ES-I3 (cell line): ENCODE data around the gene CCKAR.

Source experiments
- H3K36me3 ChIP-seq: 2 replicates; pipeline ENCODE4 v1.6.1; 2013; ENCODE audit warnings: mild to moderate bottlenecking, low read length, control low read depth, moderate library complexity; ENCODE audit not compliant: insufficient read depth
- H3K4me1 ChIP-seq: 2 replicates; pipeline ENCODE4 v1.6.1; 2013; ENCODE audit warnings: mild to moderate bottlenecking, control low read depth, low read length; ENCODE audit not compliant: insufficient read depth
- H3K9ac ChIP-seq: 2 replicates; pipeline ENCODE4 v1.6.1; 2013; ENCODE audit warnings: low read depth, mild to moderate bottlenecking, low read length, moderate library complexity
- H3K9me3 ChIP-seq: 2 replicates; pipeline ENCODE4 v1.6.1; 2013; ENCODE audit warnings: mild to moderate bottlenecking, low read length, moderate library complexity; ENCODE audit not compliant: control insufficient read depth, insufficient read depth

Gene CCKAR

GRCh38 chr4:26476545-26476944 is 13.7 kb downstream of the CCKAR start:
- H3K36me3 ChIP-seq, result no peaks in the 10 kb centered on the region

DNA sequence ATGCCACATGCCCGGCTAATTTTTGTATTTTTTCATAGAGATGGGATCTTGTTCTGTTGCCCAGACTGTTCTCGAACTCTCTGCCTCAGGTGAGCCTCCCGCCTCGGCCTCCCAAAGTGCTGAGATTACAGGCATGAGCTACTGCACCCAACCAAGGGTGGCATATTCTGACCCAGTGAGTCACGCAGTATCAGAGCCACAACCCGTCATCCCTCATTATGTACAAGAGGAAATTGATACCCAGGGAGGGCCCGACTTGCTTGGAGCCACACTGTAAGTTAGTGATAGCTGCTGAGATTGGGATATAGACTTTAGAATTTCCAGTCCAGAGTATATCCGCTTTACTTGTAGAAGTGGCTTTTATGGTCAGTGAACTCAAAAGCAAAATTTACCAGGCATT is 14.6 kb downstream of the CCKAR start:
- H3K36me3 ChIP-seq, result no peaks in the 10 kb centered on the region
- H3K9me3 ChIP-seq, result no peaks in the 10 kb centered on the region
- no peak overlapping the region for H3K9ac ChIP-seq
- H3K4me1 ChIP-seq, result no peaks in the 10 kb centered on the region

More at GRCh38 chr4:26476545-26476944, 13.7 kb downstream of the CCKAR start:
- H3K4me1 ChIP-seq, result no peaks in the 10 kb centered on the region
- no peak overlapping the region for H3K9ac ChIP-seq
- no peaks in the 10 kb centered on the region for H3K9me3 ChIP-seq

DNA sequence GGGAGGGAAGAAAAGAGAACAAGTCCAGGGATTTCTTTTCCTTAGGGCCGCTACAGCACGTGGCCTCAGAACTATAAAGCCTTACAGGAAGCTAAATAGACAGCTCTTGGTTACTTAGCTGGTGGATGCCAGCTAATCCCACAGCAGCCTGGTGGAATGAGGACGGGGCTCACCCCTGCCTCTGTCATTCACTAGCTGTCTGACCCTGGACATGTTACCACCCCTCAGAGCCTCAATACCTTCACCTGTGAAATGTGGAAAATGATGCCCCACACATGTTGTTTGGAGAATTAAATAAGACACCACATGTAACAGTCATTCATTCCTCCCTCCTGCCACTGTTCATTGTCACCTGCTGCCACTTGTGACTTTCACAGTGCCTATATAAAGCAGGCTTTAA is 15.7 kb downstream of the CCKAR start:
- Histone ChIP-seq H3K9me3 (no peaks in the 10 kb centered on the region; the same call in 1 of the 2 replicates), H3K36me3 (no peaks in the 10 kb centered on the region), H3K9ac (no peak overlapping the region), H3K4me1 (no peaks in the 10 kb centered on the region)

DNA sequence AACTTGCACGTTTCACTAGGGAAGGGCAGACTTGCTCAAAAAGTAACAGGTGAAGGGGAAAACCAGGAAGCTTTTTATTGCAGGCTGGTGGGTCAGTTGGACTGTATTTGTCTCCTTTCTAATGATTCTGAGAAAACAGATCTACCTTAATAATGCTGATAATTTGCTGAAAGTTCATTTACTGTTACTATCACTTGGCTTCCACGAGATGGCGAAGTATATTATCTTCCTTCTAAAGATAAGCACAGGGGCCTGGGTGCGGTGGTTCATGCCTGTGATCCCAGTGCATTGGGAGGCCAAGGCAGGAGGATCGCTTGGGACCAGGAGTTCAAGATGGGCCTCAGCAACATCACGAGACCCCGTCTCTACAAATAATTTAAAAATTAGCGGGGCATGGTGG is 16.4 kb downstream of the CCKAR start:
- H3K9me3 ChIP-seq, result no peaks in the 10 kb centered on the region; the same call in 1 of the 2 replicates
- H3K4me1 ChIP-seq, result no peaks in the 10 kb centered on the region
- H3K9ac ChIP-seq, result no peak overlapping the region
- no peaks in the 10 kb centered on the region for H3K36me3 ChIP-seq

DNA sequence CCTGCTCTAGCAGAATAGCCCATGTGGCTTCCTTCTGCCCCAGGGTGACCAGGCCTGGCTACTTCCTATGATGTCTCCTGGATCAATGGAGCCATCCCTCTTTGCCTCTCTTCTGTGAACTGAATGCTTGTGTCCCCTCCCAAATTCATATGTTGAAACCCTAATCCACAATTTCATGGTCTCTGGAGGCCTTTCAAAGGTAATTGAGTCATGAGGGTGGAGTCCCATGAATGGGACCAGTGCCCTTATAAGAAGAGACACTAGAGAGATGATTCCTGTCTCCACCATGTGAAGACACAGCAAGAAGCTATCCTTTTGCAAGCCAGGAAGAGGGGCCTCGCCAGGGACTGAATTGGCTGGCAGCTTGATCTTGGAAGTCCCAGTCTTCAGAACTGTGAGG is 18.4 kb downstream of the CCKAR start:
- no peaks in the 10 kb centered on the region for H3K36me3 ChIP-seq
- no peaks in the 10 kb centered on the region; the same call in 1 of the 2 replicates for H3K9me3 ChIP-seq
- no peak overlapping the region for H3K9ac ChIP-seq
- H3K4me1 ChIP-seq, result no peaks in the 10 kb centered on the region

DNA sequence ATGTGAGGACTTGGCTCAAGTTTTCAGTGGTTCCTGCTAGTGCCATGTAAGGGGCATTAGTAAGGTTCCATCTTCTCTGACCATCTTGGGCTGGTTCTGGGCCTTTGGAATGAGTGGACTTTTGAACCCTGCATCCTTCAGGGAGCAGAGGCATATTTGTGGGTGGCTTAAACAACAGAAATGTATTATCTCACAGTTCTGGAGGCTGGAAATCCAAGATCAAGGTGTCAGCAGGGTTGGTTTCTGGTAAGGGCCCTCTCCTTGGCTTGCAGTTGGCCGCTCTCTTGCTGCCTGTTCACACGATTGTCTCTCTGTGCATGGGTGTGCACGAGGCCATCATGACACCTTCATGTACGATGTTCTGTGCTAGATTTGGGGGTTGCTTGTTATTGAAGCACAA is 21.3 kb downstream of the CCKAR start:
- Histone ChIP-seq H3K9me3 (no peaks in the 10 kb centered on the region; the same call in none of the 2 replicates), H3K9ac (no peak overlapping the region), H3K4me1 (no peaks in the 10 kb centered on the region), H3K36me3 (no peaks in the 10 kb centered on the region)

DNA sequence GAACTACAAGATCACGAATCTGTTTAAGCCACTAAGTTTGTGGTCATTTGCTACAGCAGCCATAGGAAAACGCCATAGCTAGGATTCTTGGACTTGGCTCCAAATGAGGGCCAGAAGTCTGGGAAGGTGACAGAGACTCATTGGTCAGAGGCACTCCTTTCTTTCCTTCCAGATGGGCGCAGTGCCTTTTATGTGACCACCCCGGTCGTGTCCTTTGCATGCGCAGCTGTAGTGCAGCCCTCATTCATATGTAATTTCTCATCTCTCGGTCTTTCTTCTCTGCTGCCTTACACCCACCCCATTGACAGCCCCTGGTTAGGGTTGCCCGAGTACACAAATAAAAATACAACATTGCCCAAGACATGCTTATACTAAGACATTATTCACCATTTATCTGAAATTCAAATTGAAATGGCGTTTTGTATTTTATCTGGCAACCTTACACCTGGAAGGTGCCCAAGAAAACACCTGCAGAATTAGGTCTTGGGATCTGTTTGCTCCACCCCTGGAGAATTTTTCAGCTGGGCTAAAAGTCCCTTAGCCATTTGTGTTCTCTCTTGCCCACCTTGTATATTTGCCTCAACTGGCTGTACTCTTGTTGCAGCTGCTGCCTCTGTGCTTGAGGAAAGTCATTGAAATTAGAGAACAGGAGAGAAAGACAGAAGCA is 21.9 kb downstream of the CCKAR start:
- H3K9ac ChIP-seq, result no peak overlapping the region
- H3K9me3 ChIP-seq, result no peaks in the 10 kb centered on the region; the same call in none of the 2 replicates
- no peaks in the 10 kb centered on the region for H3K4me1 ChIP-seq
- H3K36me3 ChIP-seq, result no peaks in the 10 kb centered on the region

- H3K9me3 ChIP-seq, result no peaks in the 10 kb centered on the region; the same call in none of the 2 replicates
- no peak overlapping the region for H3K9ac ChIP-seq
- no peaks in the 10 kb centered on the region for H3K4me1 ChIP-seq
- no peaks in the 10 kb centered on the region for H3K36me3 ChIP-seq
Measured at GRCh38 chr4:26467724-26468123, 22.6 kb downstream of the CCKAR start.

DNA sequence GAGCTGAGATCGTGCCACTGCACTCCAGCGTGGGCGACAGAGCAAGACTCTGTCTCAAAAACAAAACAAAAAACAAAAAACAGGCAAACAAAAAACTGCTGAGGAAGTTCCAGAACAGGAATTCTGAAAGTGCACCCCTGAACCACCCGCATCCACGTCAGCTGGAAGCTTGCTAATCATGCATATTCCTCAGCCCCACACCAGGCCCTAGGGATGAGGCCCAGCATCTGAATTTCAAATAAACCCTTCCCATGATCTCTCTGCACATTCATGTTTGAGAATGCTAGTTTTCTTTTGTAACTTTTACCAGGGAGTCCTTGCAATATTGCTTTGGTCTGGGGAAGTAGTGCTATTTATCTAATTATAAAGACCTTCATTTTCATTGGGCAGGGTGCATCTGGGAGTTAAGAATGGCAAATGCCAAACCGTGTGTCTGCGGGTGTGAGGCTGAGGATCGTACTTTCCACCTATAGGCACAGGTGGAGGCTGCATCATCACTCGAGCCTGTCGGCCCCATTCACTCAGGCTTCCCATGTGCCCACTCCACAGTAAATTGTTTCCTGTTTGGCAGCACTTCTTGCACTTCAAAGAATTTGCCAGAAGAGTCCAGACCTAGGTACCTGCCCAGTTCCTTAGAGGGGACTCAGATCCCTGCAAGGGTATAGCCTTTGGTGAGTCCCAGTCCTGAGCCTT is 23.6 kb downstream of the CCKAR start:
- H3K9ac ChIP-seq, result no peak overlapping the region
- H3K9me3 ChIP-seq, result no peaks in the 10 kb centered on the region; the same call in none of the 2 replicates
- no peaks in the 10 kb centered on the region for H3K36me3 ChIP-seq
- H3K4me1 ChIP-seq, result no peaks in the 10 kb centered on the region

- Histone ChIP-seq H3K36me3 (no peaks in the 10 kb centered on the region), H3K9ac (no peak overlapping the region), H3K4me1 (no peaks in the 10 kb centered on the region), H3K9me3 (no peaks in the 10 kb centered on the region; the same call in none of the 2 replicates)
Measured at GRCh38 chr4:26464420-26465095, 25.7 kb downstream of the CCKAR start.

DNA sequence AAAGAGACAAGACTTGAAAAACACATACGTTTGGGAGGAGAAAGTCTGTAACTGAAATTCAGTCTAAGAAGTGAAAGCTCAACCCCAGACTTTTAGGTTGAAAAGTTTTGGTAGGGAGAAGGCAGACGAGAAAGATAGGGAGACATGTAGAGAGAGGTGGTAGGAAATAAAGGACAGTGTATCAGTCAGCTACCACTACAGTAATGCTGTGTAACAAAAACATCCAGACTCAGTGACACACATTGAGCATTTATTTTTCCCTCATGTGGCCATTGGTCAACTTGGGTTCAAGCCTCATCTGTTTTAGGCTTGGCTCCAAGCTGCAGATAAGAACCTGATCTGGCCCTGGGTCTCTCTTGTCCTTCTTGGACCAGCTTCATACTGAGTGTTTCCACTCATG is 26.9 kb downstream of the CCKAR start:
- Histone ChIP-seq H3K36me3 (no peaks in the 10 kb centered on the region), H3K9me3 (no peaks in the 10 kb centered on the region; the same call in 1 of the 2 replicates), H3K4me1 (no peaks in the 10 kb centered on the region), H3K9ac (no peak overlapping the region)

DNA sequence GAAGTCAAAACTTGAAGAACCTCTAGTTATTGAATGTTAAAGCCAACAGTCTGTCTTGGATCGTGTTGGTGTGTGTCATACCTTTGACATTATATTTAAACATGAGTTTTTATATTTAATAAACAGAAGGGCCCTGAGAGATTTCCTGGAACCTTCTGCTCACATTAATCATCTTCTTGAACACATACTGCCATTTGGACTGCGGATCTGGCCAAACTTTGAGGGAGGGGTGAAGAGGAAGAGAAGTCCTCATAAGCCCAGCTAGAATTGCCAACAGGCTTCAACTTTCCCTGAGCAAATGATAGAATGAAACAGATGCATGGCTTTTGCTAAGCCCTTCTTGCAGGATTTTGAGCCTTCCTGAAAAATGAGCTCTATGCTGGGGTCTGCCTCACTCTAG is 27.4 kb downstream of the CCKAR start:
- H3K9ac ChIP-seq, result no peak overlapping the region
- no peaks in the 10 kb centered on the region; the same call in 1 of the 2 replicates for H3K9me3 ChIP-seq
- H3K4me1 ChIP-seq, result no peaks in the 10 kb centered on the region
- H3K36me3 ChIP-seq, result no peaks in the 10 kb centered on the region

DNA sequence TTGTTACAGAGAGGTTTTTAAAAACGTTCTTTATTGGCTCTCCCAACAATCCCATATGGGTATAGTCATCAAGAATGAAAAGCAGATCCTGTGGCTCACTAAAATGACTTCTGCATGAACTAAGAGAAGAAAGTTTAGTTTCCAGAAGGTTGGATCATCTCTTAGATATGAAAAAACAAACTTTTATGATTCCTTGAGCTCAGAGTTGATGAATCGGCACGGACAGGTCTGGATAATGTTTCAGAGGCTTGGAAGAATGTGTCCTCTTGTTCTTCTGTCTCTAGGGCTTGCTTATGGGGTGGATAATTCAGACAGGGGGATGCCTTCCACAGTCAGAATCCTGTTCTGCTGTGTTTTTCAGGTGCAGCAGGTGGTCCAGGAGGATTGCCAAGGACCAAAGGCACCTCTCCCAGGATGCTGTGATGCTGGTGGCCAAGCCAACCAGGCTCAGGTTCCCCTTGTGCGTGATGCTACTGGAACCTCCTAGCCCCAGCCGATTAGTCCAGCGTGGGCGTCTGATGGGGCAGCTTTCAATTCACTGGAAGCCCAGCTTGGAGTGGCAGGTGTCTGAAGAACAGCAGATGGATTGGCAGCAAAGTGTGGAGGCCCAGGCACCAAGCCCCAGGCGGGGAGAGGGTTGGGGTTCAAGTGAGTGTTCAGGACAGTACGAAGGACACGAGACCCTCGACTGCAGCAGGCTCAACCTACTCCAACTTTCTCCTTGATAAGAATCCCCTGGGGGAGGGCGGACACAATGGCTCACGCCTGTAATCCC is 30.3 kb downstream of the CCKAR start:
- Histone ChIP-seq H3K36me3 (no peaks in the 10 kb centered on the region), H3K9ac (no peak overlapping the region), H3K4me1 (no peaks in the 10 kb centered on the region), H3K9me3 (no peaks in the 10 kb centered on the region; the same call in 1 of the 2 replicates)

GRCh38 chr4:26459054-26459755 is 31.1 kb downstream of the CCKAR start:
- no peaks in the 10 kb centered on the region for H3K36me3 ChIP-seq
- no peaks in the 10 kb centered on the region for H3K9me3 ChIP-seq
- no peak overlapping the region for H3K9ac ChIP-seq
- no peaks in the 10 kb centered on the region for H3K4me1 ChIP-seq
